ENCODE measurements around the gene IGFN1. TPM values are rescaled to one million over a fixed set of nuclear protein-coding genes. Genes with fewer than 3 reads are reported as not detected.
A peak's percentile ranks its signal among the peaks of the same experiment; 100 is the strongest.

IGFN1 gene
- total and polyA plus RNA-seq, 2 donors from 2014 or later = 2.8 TPM; not detected in 1

DNA sequence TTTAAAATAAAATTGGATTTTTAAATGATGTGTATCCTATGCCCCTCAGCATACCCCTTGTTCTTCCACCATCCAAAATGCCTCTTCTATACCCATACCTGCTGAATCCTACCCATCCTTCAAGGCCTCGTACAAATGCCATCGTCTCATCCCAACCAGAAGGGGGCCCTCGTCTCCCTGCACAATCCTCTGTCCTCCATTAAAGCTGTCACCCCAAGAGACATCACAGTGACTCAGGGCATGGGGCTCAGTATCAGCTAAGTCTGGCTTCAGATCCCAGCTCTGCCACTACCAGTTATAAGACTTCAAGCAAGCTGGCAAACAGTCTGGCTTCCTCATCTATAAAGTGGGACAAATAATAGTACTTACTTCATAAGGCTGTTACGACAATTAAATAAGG is 23.8 kb downstream of the IGFN1 start:
- FAIRE-seq = no peak
- DNase-seq = peak in 1 of 5 donors; percentile 7
- no peak overlapping the region for H3K4me3 ChIP-seq (ENCODE audit: low read length in 3 of 3)
- no peaks in the 10 kb centered on the region for H3K9me3 ChIP-seq (ENCODE audit: control insufficient read depth in 2 of 3, insufficient read depth in 1 of 3, low read length in 3 of 3)
- no peaks in the 10 kb centered on the region for H3K4me1 ChIP-seq (ENCODE audit: control insufficient read depth in 2 of 3, insufficient read depth in 2 of 3, low read depth in 1 of 3, low read length in 3 of 3)
- no peaks in the 10 kb centered on the region for H3K36me3 ChIP-seq (ENCODE audit: control insufficient read depth in 2 of 3, insufficient read depth in 3 of 3, low read length in 3 of 3)
- no peaks in the 10 kb centered on the region for H3K27me3 ChIP-seq (ENCODE audit: control insufficient read depth, insufficient read depth, low read length)
- TF ChIP-seq, protein P1, sequence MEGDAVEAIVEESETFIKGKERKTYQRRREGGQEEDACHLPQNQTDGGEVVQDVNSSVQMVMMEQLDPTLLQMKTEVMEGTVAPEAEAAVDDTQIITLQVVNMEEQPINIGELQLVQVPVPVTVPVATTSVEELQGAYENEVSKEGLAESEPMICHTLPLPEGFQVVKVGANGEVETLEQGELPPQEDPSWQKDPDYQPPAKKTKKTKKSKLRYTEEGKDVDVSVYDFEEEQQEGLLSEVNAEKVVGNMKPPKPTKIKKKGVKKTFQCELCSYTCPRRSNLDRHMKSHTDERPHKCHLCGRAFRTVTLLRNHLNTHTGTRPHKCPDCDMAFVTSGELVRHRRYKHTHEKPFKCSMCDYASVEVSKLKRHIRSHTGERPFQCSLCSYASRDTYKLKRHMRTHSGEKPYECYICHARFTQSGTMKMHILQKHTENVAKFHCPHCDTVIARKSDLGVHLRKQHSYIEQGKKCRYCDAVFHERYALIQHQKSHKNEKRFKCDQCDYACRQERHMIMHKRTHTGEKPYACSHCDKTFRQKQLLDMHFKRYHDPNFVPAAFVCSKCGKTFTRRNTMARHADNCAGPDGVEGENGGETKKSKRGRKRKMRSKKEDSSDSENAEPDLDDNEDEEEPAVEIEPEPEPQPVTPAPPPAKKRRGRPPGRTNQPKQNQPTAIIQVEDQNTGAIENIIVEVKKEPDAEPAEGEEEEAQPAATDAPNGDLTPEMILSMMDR (IDR thresholded peaks at IDR 0.05; ENCODE audit: borderline replicate concordance, extremely low read depth, insufficient read depth) = no peak
- no peak overlapping the region for H3K9ac ChIP-seq (ENCODE audit: low read length in 3 of 3)
- H3K27ac ChIP-seq (ENCODE audit: low read depth in 2 of 2, low read length in 2 of 2) = no peak overlapping the region
- intact Hi-C loops (cut with DNase I) = no loop called here

DNA sequence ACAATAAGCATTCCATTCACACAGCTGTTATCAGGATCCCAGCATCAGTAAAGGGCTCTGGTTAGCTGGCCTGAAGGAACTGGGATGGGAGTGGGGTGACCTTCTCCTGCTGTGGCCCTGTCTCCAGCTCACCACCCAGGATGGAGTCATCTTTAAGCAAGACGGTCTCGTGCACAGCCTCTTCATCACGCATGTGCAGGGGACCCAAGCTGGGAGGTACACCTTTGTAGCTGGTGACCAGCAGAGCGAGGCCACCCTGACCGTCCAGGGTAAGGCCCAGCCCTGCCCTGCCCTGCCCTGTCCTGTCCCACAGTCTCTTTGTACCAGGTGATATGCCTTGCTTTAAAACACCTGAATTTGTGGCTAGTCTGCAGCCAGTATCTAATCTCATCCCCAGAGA is 24.3 kb downstream of the IGFN1 start:
- Histone ChIP-seq H3K4me1 (ENCODE audit: control insufficient read depth in 2 of 3, insufficient read depth in 2 of 3, low read depth in 1 of 3, low read length in 3 of 3) (no peaks in the 10 kb centered on the region), H3K27ac (ENCODE audit: low read depth in 2 of 2, low read length in 2 of 2) (no peak overlapping the region), H3K4me3 (ENCODE audit: low read length in 3 of 3) (no peak overlapping the region), H3K36me3 (ENCODE audit: control insufficient read depth in 2 of 3, insufficient read depth in 3 of 3, low read length in 3 of 3) (no peaks in the 10 kb centered on the region), H3K27me3 (ENCODE audit: control insufficient read depth, insufficient read depth, low read length) (no peaks in the 10 kb centered on the region), H3K9ac (ENCODE audit: low read length in 3 of 3) (no peak overlapping the region), H3K9me3 (ENCODE audit: control insufficient read depth in 2 of 3, insufficient read depth in 1 of 3, low read length in 3 of 3) (no peaks in the 10 kb centered on the region)
- TF ChIP-seq, protein P1 (IDR thresholded peaks at IDR 0.05; ENCODE audit: borderline replicate concordance, extremely low read depth, insufficient read depth) = no peak
- intact Hi-C loops (cut with DNase I) = no loop called here
- DNase-seq (peak in 1 of 5 donors; percentile 43), FAIRE-seq (no peak)

DNA sequence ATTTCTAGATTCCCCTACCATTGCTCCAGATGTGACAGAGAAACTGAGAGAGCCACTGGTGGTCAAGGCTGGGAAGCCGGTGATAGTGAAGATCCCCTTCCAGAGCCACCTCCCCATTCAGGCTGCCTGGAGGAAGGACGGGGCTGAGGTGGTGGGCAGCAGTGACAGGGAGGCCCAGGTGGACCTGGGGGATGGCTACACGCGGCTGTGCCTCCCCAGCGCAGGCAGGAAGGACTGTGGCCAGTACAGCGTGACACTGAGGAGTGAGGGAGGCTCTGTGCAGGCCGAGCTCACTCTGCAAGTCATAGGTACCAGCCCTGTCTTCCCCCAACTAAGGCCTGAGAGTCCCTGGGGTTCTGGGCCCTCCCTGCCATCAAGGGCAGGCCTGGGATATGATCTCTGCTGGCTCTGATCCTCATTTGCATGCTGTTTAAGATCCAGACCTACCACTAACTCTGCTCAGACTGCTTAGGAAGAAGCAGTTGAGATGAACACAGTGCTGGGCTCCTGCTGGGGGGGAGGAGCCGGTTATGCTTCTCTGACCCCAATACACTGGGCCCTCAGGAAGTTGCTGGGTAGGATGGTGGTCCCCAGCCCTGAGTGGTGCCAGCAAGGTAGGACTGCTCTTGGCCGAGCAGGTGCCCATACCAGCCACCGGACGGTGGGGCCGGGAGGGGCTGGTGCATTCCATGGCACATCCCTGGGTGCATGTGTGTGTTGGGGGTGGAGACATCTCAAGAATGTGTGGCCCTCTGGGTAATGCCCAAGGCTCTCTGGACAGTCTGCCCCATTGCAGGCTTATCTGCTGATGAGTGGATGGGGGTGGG is 25.1 kb downstream of the IGFN1 start:
- FAIRE-seq (no peak), DNase-seq (peak in 1 of 5 donors; percentile 40)
- Histone ChIP-seq H3K4me3 (ENCODE audit: low read length in 3 of 3) (no peak overlapping the region), H3K4me1 (ENCODE audit: control insufficient read depth in 2 of 3, insufficient read depth in 2 of 3, low read depth in 1 of 3, low read length in 3 of 3) (no peaks in the 10 kb centered on the region), H3K9ac (ENCODE audit: low read length in 3 of 3) (no peak overlapping the region), H3K36me3 (ENCODE audit: control insufficient read depth in 2 of 3, insufficient read depth in 3 of 3, low read length in 3 of 3) (no peaks in the 10 kb centered on the region), H3K9me3 (ENCODE audit: control insufficient read depth in 2 of 3, insufficient read depth in 1 of 3, low read length in 3 of 3) (no peaks in the 10 kb centered on the region), H3K27me3 (ENCODE audit: control insufficient read depth, insufficient read depth, low read length) (no peaks in the 10 kb centered on the region), H3K27ac (ENCODE audit: low read depth in 2 of 2, low read length in 2 of 2) (no peak overlapping the region)
- TF ChIP-seq, protein P1 (IDR thresholded peaks at IDR 0.05; ENCODE audit: borderline replicate concordance, extremely low read depth, insufficient read depth) = no peak
- intact Hi-C loops (cut with DNase I) = no loop called here
